A673 (cell line): ENCODE data around the gene CFAP91. TPM values are rescaled to one million over a fixed set of nuclear protein-coding genes. Genes with fewer than 3 reads are reported as not detected.

Source experiments
- BruUV-seq: library from RNA; stranded (reverse); fragments of 400-500 nt; replicated peaks from 2 replicates; lab custom pipeline; 2021; lab: Mats Ljungman, UMichigan
- CTCF ChIA-PET: fragments of 300-600 bp; sonication (Branson Sonifier 250); formaldehyde crosslinking; loops from one replicate; lab custom pipeline; 2022; ENCODE audit warnings: antibody characterized with exemption; lab: Charles Lee
- POLR2A ChIA-PET: fragments of 300-600 bp; sonication (Branson Sonifier 250); formaldehyde crosslinking; loops from one replicate; lab custom pipeline; 2022; ENCODE audit warnings: antibody characterized with exemption; ENCODE audit not compliant: low non-redundant PET; lab: Charles Lee
- DNase-seq: peaks from one replicate; pipeline ENCODE4 v3.0.0-alpha.2; 2015; ENCODE audit warnings: low spot score
- H3K27ac ChIP-seq: fragments of 200-600 bp; sonication (generic); 2 replicates; pipeline ENCODE4 v1.5.1; 2016; ENCODE audit warnings: mixed run types, low read depth, mild to moderate bottlenecking, mixed read lengths, antibody characterized with exemption, low read length; ENCODE audit not compliant: poor library complexity, severe bottlenecking
- H3K27me3 ChIP-seq: fragments of 200-600 bp; sonication (generic); replicated peaks from 2 replicates; pipeline ENCODE4 v1.6.1; 2017; ENCODE audit warnings: mixed run types, low read depth, mild to moderate bottlenecking, mixed read lengths, antibody characterized with exemption, low read length; ENCODE audit not compliant: insufficient read depth, poor library complexity
- H3K36me3 ChIP-seq: fragments of 200-600 bp; sonication (generic); 2 replicates; pipeline ENCODE4 v1.6.1; 2016; ENCODE audit warnings: mixed run types, mild to moderate bottlenecking, mixed read lengths, antibody characterized with exemption, low read length; ENCODE audit not compliant: insufficient read depth, poor library complexity, severe bottlenecking
- H3K4me1 ChIP-seq: fragments of 200-600 bp; sonication (generic); 2 replicates; pipeline ENCODE4 v1.6.1; 2017; ENCODE audit warnings: mixed run types, mild to moderate bottlenecking, mixed read lengths, antibody characterized with exemption, low read length; ENCODE audit not compliant: insufficient read depth, poor library complexity, severe bottlenecking
- H3K4me3 ChIP-seq: fragments of 200-600 bp; sonication (generic); 2 replicates; pipeline ENCODE4 v1.5.1; 2016; ENCODE audit warnings: low read depth, mixed run types, mild to moderate bottlenecking, mixed read lengths, low read length; ENCODE audit not compliant: poor library complexity, severe bottlenecking
- H3K9me3 ChIP-seq: fragments of 200-600 bp; sonication (generic); 2 replicates; pipeline ENCODE4 v1.6.1; 2016; ENCODE audit warnings: mixed run types, low read depth, mild to moderate bottlenecking, mixed read lengths, antibody characterized with exemption, low read length; ENCODE audit not compliant: poor library complexity, severe bottlenecking
- CTCF ChIP-seq: fragments of 300-800, 200-600 bp; sonication (generic); conservative IDR thresholded peaks from 2 replicates; pipeline ENCODE4 v1.5.1; 2017; ENCODE audit warnings: low read depth, mild to moderate bottlenecking, antibody characterized with exemption, low read length, moderate library complexity, mixed read lengths
- EZH2 ChIP-seq: fragments of 200-600 bp; sonication (generic); IDR thresholded peaks from 2 replicates; pipeline ENCODE4 v1.6.1; 2017; ENCODE audit warnings: borderline replicate concordance, low read depth, mild to moderate bottlenecking, mixed read lengths, antibody characterized with exemption, low read length; ENCODE audit not compliant: poor library complexity, severe bottlenecking
- intact Hi-C: fragments of 100-400 bp; cut with micrococcal nuclease; formaldehyde crosslinking; loops from one replicate; pipeline ENCODE4 v1.10.0; 2022; ENCODE audit not compliant: unreplicated experiment
- total RNA-seq: library from RNA; stranded (reverse); gene quantifications from 2 replicates; pipeline ENCODE4 v1.2.3, GENCODE V29; 2021

CFAP91 gene
- total RNA-seq, 1 experiment from 2014 or later: 0.75 TPM

GRCh38 chr3:119658994-119659393 lies 43.8 kb upstream of the CFAP91 start:
- peaks cover 17% of the 10 kb centered on the region for H3K4me1 ChIP-seq
- no peaks in the 10 kb centered on the region for H3K36me3 ChIP-seq
- CTCF ChIA-PET: no interaction called here
- no TSS peak for BruUV-seq
- intact Hi-C loops: no loop called here
- H3K9me3 ChIP-seq: no peaks in the 10 kb centered on the region
- H3K27ac ChIP-seq: no peak overlapping the region
- DNase-seq: no peak
- POLR2A ChIA-PET: no interaction called here
- no peak for TF ChIP-seq EZH2
- TF ChIP-seq CTCF: no peak
- no peak overlapping the region for H3K4me3 ChIP-seq
- H3K27me3 ChIP-seq: no peaks in the 10 kb centered on the region

GRCh38 chr3:119659606-119660291 lies 43.1 kb upstream of the CFAP91 start:
- TF ChIP-seq CTCF (no peak), EZH2 (no peak)
- ChIA-PET CTCF (no interaction called here), POLR2A (no interaction called here)
- no peak overlapping the region for H3K27ac ChIP-seq
- H3K9me3 ChIP-seq: no peaks in the 10 kb centered on the region
- peaks cover 19% of the 10 kb centered on the region for H3K4me1 ChIP-seq
- BruUV-seq: no TSS peak
- intact Hi-C loops: no loop called here
- no peaks in the 10 kb centered on the region for H3K27me3 ChIP-seq
- no peaks in the 10 kb centered on the region for H3K36me3 ChIP-seq
- H3K4me3 ChIP-seq: no peak overlapping the region
- DNase-seq: no peak

GRCh38 chr3:119660474-119661440 lies 42.1 kb upstream of the CFAP91 start, which contains the start of gene POPDC2:
Gene POPDC2 (minus strand): TSS chr3:119660589. CDS start chr3:119660423, 166 bp downstream.
- H3K27ac ChIP-seq: no peak within 1 kb of the TSS
- ChIA-PET CTCF (interaction anchor here (0.6 kb wide), 1 partner anchor 519 kb away, joined by 3 read pairs; no protein-coding TSS in a partner anchor), POLR2A (no interaction called here)
- TF ChIP-seq CTCF (no peak), EZH2 (no peak)
- peaks cover 19% of the 10 kb centered on the region for H3K4me1 ChIP-seq
- DNase-seq: peak; percentile 42
- no TSS peak for BruUV-seq
- no peaks in the 10 kb centered on the region for H3K36me3 ChIP-seq
- no peaks in the 10 kb centered on the region for H3K27me3 ChIP-seq
- intact Hi-C loops: no loop called here
- H3K4me3 ChIP-seq: no peak within 1 kb of the TSS
- no peaks in the 10 kb centered on the region for H3K9me3 ChIP-seq
